Measurements from ENCODE around the gene NCAPD2.

NCAPD2 gene

DNA sequence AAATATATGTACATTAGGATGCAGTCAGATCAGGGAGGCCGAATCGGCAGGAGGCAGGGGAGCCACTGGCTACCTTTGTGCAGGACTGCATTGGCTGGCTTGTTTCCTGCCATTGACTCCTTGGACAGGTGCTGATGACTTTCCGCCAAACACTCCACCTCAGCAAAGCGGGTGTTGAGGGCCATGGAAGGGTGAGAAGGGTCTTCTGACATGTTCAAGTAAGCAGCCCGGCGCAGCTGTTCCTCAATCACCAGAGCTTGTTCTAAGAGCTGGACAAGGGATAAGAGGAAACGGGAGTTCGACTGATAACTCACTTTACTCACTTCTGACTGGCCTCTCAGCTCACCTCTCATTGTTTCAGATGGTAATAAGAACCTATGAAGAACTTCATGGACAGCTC lies 79.1 kb downstream of the NCAPD2 start:
- no peak overlapping the region for H3K4me3 ChIP-seq (ENCODE audit: low read depth in 1 of 2, low read length in 2 of 2)
- peaks cover 78% of the 10 kb centered on the region for H3K36me3 ChIP-seq (ENCODE audit: insufficient read depth, low read length)
- H3K9ac ChIP-seq (ENCODE audit: low read length) = no peak overlapping the region
- H3K4me1 ChIP-seq (ENCODE audit: insufficient read depth, low read length) = no peaks in the 10 kb centered on the region
- no peaks in the 10 kb centered on the region for H3K9me3 ChIP-seq (ENCODE audit: low read length)
- no peak overlapping the region for H3K27ac ChIP-seq (ENCODE audit: low read depth, low read length)
- H3K27me3 ChIP-seq (ENCODE audit: control insufficient read depth in 1 of 2, insufficient read depth in 2 of 2, low read length in 2 of 2) = no peaks in the 10 kb centered on the region

DNA sequence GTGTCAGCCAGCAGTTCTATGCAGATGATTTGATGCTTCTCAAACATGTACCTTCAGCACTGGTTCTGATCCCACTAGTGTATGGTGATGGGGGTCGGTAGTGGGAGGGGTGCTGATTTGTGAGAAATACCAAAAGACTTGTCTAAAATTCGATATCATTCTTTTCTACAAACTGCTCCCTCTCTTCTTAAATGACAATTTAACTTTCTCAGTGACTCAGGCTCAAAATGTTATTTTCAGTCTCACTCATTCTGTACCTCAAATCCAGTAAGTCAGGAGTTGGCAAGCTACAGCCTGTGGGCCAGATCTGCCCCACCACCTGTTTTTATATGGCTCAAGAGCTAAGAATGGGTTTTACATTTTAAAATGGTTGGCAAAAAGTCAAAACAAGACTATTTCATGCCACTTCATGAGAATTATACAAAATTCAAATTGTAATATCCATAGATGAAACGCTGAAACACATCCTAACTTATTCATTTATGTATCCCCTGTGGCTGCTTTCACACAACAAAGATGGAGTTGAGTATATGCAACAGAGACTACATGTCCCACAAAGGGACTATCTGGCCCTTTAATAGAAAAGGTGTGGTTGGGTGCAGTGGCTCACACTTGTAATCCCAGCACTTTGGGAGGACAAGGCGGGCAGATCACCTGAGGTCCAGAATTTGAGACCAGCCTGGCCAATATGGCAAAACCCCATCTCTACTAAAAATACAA lies 80.8 kb downstream of the NCAPD2 start:
- H3K4me1 ChIP-seq (ENCODE audit: insufficient read depth, low read length) = no peaks in the 10 kb centered on the region

DNA sequence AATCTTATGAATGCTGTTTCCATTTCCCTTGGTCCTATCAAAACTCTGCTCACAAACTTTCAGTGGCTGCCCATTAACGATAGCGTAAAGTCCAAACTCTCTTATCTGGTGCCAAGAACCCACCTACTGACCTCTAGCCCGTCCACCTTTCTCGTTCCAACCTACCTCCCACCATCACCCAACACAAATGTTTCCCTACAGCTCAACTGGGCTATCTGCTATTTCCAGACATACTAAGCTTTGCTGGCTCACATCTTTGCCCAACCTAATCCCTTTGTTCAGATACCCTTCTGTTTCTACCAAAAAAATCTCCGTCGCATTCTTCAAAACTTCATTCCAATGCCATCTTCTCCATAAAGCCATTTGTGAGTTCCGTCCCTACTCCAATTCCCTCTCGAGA lies 81.7 kb downstream of the NCAPD2 start:
- H3K9ac ChIP-seq (ENCODE audit: low read length) = no peak overlapping the region
- H3K4me1 ChIP-seq (ENCODE audit: insufficient read depth, low read length) = no peaks in the 10 kb centered on the region
- no peak overlapping the region for H3K4me3 ChIP-seq (ENCODE audit: low read depth in 1 of 2, low read length in 2 of 2)
- H3K27ac ChIP-seq (ENCODE audit: low read depth, low read length) = no peak overlapping the region
- peaks cover 81% of the 10 kb centered on the region for H3K36me3 ChIP-seq (ENCODE audit: insufficient read depth, low read length)
- no peaks in the 10 kb centered on the region for H3K9me3 ChIP-seq (ENCODE audit: low read length)
- no peaks in the 10 kb centered on the region for H3K27me3 ChIP-seq (ENCODE audit: control insufficient read depth in 1 of 2, insufficient read depth in 2 of 2, low read length in 2 of 2)

More for the DNA sequence above, 80.8 kb downstream of the NCAPD2 start:
- Histone ChIP-seq H3K27me3 (ENCODE audit: control insufficient read depth in 1 of 2, insufficient read depth in 2 of 2, low read length in 2 of 2) (no peaks in the 10 kb centered on the region), H3K9me3 (ENCODE audit: low read length) (no peaks in the 10 kb centered on the region), H3K4me3 (ENCODE audit: low read depth in 1 of 2, low read length in 2 of 2) (no peak overlapping the region), H3K36me3 (ENCODE audit: insufficient read depth, low read length) (peaks cover 84% of the 10 kb centered on the region), H3K9ac (ENCODE audit: low read length) (no peak overlapping the region), H3K27ac (ENCODE audit: low read depth, low read length) (no peak overlapping the region)

Data from muscle layer of colon (tissue), 2 donors.